ENCODE measurements around the gene ULK2. TPM values are rescaled to one million over a fixed set of nuclear protein-coding genes. Genes with fewer than 3 reads are reported as not detected.
"Not testable (repeated sequence)": the region's sequence is repeated elsewhere in the genome, so short reads cannot be mapped to it uniquely, and the experiment has no call there.

The ULK2 gene
- total RNA-seq, 1 experiment from 2014 or later: 1.0 TPM

GRCh38 chr17:19883537-19884215, 15.9 kb upstream of the ULK2 start:
- DNase-seq: no peak
- Histone ChIP-seq H3K4me3 (no peak overlapping the region), H3K9me3 (replicated peaks) (no peaks in the 10 kb centered on the region), H3K36me3 (no peaks in the 10 kb centered on the region), H3K4me1 (no peaks in the 10 kb centered on the region), H3K27me3 (no peaks in the 10 kb centered on the region), H3K27ac (no peak overlapping the region)

- DNase-seq: no peak
Measured at GRCh38 chr17:19880393-19880792, 12.7 kb upstream of the ULK2 start.

GRCh38 chr17:19877364-19877945, 9.7 kb upstream of the ULK2 start:
- Histone ChIP-seq H3K27me3 (0 out of 2 replicates have a peak, but pooled peaks cover 6% of the 10 kb centered on the region), H3K4me1 (peaks cover 9% of the 10 kb centered on the region), H3K4me3 (no peak overlapping the region), H3K9me3 (replicated peaks) (no peaks in the 10 kb centered on the region), H3K36me3 (no peaks in the 10 kb centered on the region), H3K27ac (no peak overlapping the region)
- DNase-seq: no peak

More at GRCh38 chr17:19880393-19880792, 12.7 kb upstream of the ULK2 start:
- H3K36me3 ChIP-seq: no peaks in the 10 kb centered on the region
- H3K4me3 ChIP-seq: no peak overlapping the region
- H3K27ac ChIP-seq: no peak overlapping the region
- H3K27me3 ChIP-seq: 0 out of 2 replicates have a peak, but pooled peaks cover 6% of the 10 kb centered on the region
- peaks cover 9% of the 10 kb centered on the region for H3K4me1 ChIP-seq
- no peaks in the 10 kb centered on the region for H3K9me3 ChIP-seq (replicated peaks)

GRCh38 chr17:19876529-19877161, 8.9 kb upstream of the ULK2 start:
- H3K27ac ChIP-seq: no peak overlapping the region
- no peaks in the 10 kb centered on the region; the same call in 1 of the 2 replicates for H3K36me3 ChIP-seq
- peaks cover 9% of the 10 kb centered on the region for H3K4me1 ChIP-seq
- DNase-seq: no peak
- no peaks in the 10 kb centered on the region for H3K9me3 ChIP-seq (replicated peaks)
- H3K4me3 ChIP-seq: no peak overlapping the region
- 0 out of 2 replicates have a peak, but pooled peaks cover 6% of the 10 kb centered on the region for H3K27me3 ChIP-seq

GRCh38 chr17:19874256-19874655, 6.5 kb upstream of the ULK2 start:
- no peak for DNase-seq
- Histone ChIP-seq H3K4me3 (no peak overlapping the region), H3K4me1 (peaks cover 9% of the 10 kb centered on the region), H3K9me3 (replicated peaks) (no peaks in the 10 kb centered on the region), H3K27me3 (0 out of 2 replicates have a peak, but pooled peaks cover 6% of the 10 kb centered on the region), H3K36me3 (no peaks in the 10 kb centered on the region; the same call in 1 of the 2 replicates), H3K27ac (no peak overlapping the region)

GRCh38 chr17:19873346-19873745, 5.6 kb upstream of the ULK2 start:
- DNase-seq: no peak
- 0 out of 2 replicates have a peak, but pooled peaks cover 6% of the 10 kb centered on the region for H3K27me3 ChIP-seq
- H3K4me1 ChIP-seq: peaks cover 9% of the 10 kb centered on the region
- no peak overlapping the region for H3K27ac ChIP-seq
- 0 out of 2 replicates have a peak, but pooled peaks cover 3% of the 10 kb centered on the region for H3K9me3 ChIP-seq (replicated peaks)
- H3K36me3 ChIP-seq: no peaks in the 10 kb centered on the region; the same call in 1 of the 2 replicates
- H3K4me3 ChIP-seq: no peak overlapping the region

GRCh38 chr17:19868079-19868395, 301 bp upstream of the ULK2 start:
- H3K36me3 ChIP-seq: no peaks in the 10 kb centered on the region; the same call in 1 of the 2 replicates
- no peak overlapping the region for H3K27ac ChIP-seq
- H3K4me3 ChIP-seq: no peak overlapping the region
- peaks cover 5% of the 10 kb centered on the region; the same call in 1 of the 2 replicates for H3K27me3 ChIP-seq
- DNase-seq: no peak
- no peaks in the 10 kb centered on the region for H3K4me1 ChIP-seq
- 0 out of 2 replicates have a peak, but pooled peaks cover 7% of the 10 kb centered on the region for H3K9me3 ChIP-seq (replicated peaks)

- Histone ChIP-seq H3K27ac (no peak overlapping the region), H3K27me3 (peaks cover 5% of the 10 kb centered on the region; the same call in 1 of the 2 replicates), H3K36me3 (no peaks in the 10 kb centered on the region; the same call in 1 of the 2 replicates), H3K9me3 (replicated peaks) (0 out of 2 replicates have a peak, but pooled peaks cover 7% of the 10 kb centered on the region), H3K4me1 (no peaks in the 10 kb centered on the region), H3K4me3 (peak overlapping the region; percentile 70)
- peak; percentile 65 to 77 for DNase-seq
Measured at GRCh38 chr17:19867079-19867328, 732 bp downstream of the ULK2 start.

- Histone ChIP-seq H3K27ac (no peak overlapping the region), H3K4me3 (no peak overlapping the region)
Measured at GRCh38 chr17:19865021-19865420, 2.7 kb downstream of the ULK2 start.

GRCh38 chr17:19860647-19861177, 7.0 kb downstream of the ULK2 start:
- not testable (repeated sequence) for DNase-seq; H3K27ac ChIP-seq; H3K4me3 ChIP-seq; H3K36me3 ChIP-seq; H3K27me3 ChIP-seq; H3K4me1 ChIP-seq; H3K9me3 ChIP-seq (replicated peaks)

More at GRCh38 chr17:19865021-19865420, 2.7 kb downstream of the ULK2 start:
- no peaks in the 10 kb centered on the region for H3K4me1 ChIP-seq
- peaks cover 5% of the 10 kb centered on the region; the same call in 1 of the 2 replicates for H3K27me3 ChIP-seq
- H3K36me3 ChIP-seq: no peaks in the 10 kb centered on the region
- DNase-seq: no peak
- H3K9me3 ChIP-seq (replicated peaks): 0 out of 2 replicates have a peak, but pooled peaks cover 7% of the 10 kb centered on the region

- Histone ChIP-seq H3K36me3 (no peaks in the 10 kb centered on the region), H3K4me1 (no peaks in the 10 kb centered on the region), H3K4me3 (no peak overlapping the region), H3K27ac (no peak overlapping the region), H3K9me3 (replicated peaks) (no peaks in the 10 kb centered on the region; the same call in 1 of the 2 replicates), H3K27me3 (no peaks in the 10 kb centered on the region)
- DNase-seq: no peak
Measured at GRCh38 chr17:19857640-19858039, 10.1 kb downstream of the ULK2 start.

GRCh38 chr17:19833914-19834313, 33.8 kb downstream of the ULK2 start:
- H3K27me3 ChIP-seq: 0 out of 2 replicates have a peak, but pooled peaks cover 3% of the 10 kb centered on the region
- no peak for DNase-seq
- no peak overlapping the region for H3K4me3 ChIP-seq
- no peak overlapping the region for H3K27ac ChIP-seq
- no peaks in the 10 kb centered on the region for H3K4me1 ChIP-seq
- no peaks in the 10 kb centered on the region for H3K36me3 ChIP-seq
- no peaks in the 10 kb centered on the region for H3K9me3 ChIP-seq (replicated peaks)

GRCh38 chr17:19830061-19830460, 37.7 kb downstream of the ULK2 start:
- no peak for DNase-seq
- Histone ChIP-seq H3K36me3 (no peaks in the 10 kb centered on the region), H3K27ac (no peak overlapping the region), H3K9me3 (replicated peaks) (no peaks in the 10 kb centered on the region), H3K4me3 (no peak overlapping the region), H3K27me3 (0 out of 2 replicates have a peak, but pooled peaks cover 3% of the 10 kb centered on the region), H3K4me1 (no peaks in the 10 kb centered on the region)

GRCh38 chr17:19812407-19812806, 55.3 kb downstream of the ULK2 start:
- Histone ChIP-seq H3K36me3 (no peaks in the 10 kb centered on the region), H3K27ac (no peak overlapping the region), H3K27me3 (peaks cover 18% of the 10 kb centered on the region; the same call in 1 of the 2 replicates), H3K9me3 (replicated peaks) (no peaks in the 10 kb centered on the region), H3K4me1 (no peaks in the 10 kb centered on the region), H3K4me3 (no peak overlapping the region)
- DNase-seq: peak; percentile 30 to 60

- DNase-seq: no peak
- Histone ChIP-seq H3K9me3 (replicated peaks) (no peaks in the 10 kb centered on the region), H3K36me3 (no peaks in the 10 kb centered on the region), H3K27ac (no peak overlapping the region), H3K4me1 (peaks cover 3% of the 10 kb centered on the region; the same call in 1 of the 2 replicates), H3K27me3 (no peaks in the 10 kb centered on the region; the same call in 1 of the 2 replicates), H3K4me3 (no peak overlapping the region)
Measured at GRCh38 chr17:19805006-19805405, 62.7 kb downstream of the ULK2 start.
